Esophagus squamous epithelium (tissue), 4 donors: Measurements from ENCODE around the gene GNG5.

Source experiments
- POLR2A ChIP-seq, 4 donors: fragments of 450-650 bp; IDR thresholded peaks; one replicate each; pipeline ENCODE4 v1.6.1; 2017; ENCODE audit warnings: antibody characterized with exemption in 4 of 4, mild to moderate bottlenecking in 4 of 4, moderate library complexity in 3 of 4
- TF ChIP-seq, protein P1 (sequence below), 6 experiments: fragments of 450-650 bp in 4 of 6; fragments of 200-600 bp in 2 of 6; sonication (generic) in 2 of 6; IDR thresholded peaks; one replicate each; pipeline ENCODE4 v1.5.1; 2016 to 2019; ENCODE audit warnings: antibody characterized with exemption in 6 of 6, mild to moderate bottlenecking in 4 of 6, moderate library complexity in 4 of 6

DNA sequence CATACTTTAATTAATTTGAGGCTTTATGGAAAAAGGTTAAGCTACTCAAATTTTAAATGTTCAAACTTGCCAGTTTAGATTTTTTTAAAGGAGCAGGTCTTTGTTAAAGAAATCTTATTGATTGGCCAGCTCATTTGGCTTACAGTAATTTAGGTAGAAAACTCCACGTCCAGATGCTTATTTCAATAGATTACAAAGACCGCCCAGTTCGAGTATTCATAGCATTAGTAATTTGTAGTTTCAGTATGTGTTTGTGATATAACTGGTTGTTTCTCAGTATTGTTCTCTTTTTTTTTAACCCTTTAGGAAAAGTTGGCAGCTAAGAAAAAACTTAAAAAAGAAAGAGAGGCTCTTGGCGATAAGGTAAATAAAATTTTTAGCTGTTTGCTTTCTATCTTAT, 25.7 kb downstream of the GNG5 start:
- TF ChIP-seq, protein P1, sequence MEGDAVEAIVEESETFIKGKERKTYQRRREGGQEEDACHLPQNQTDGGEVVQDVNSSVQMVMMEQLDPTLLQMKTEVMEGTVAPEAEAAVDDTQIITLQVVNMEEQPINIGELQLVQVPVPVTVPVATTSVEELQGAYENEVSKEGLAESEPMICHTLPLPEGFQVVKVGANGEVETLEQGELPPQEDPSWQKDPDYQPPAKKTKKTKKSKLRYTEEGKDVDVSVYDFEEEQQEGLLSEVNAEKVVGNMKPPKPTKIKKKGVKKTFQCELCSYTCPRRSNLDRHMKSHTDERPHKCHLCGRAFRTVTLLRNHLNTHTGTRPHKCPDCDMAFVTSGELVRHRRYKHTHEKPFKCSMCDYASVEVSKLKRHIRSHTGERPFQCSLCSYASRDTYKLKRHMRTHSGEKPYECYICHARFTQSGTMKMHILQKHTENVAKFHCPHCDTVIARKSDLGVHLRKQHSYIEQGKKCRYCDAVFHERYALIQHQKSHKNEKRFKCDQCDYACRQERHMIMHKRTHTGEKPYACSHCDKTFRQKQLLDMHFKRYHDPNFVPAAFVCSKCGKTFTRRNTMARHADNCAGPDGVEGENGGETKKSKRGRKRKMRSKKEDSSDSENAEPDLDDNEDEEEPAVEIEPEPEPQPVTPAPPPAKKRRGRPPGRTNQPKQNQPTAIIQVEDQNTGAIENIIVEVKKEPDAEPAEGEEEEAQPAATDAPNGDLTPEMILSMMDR (IDR thresholded peaks at IDR 0.05): no peak
- TF ChIP-seq POLR2A (IDR thresholded peaks at IDR 0.05): no peak
